GM23248 (cell line): ENCODE results near the gene UNC50. TPM values are rescaled to one million over a fixed set of nuclear protein-coding genes. Genes with fewer than 3 reads are reported as not detected.

Experiments
- DNase-seq: peaks from one replicate; pipeline ENCODE4 v3.0.0-alpha.2; 2015
- H2AFZ ChIP-seq: fragments of 200-600 bp; sonication (generic); 2 replicates; pipeline ENCODE4 v1.6.1; 2016; ENCODE audit warnings: antibody characterized with exemption
- H3F3A ChIP-seq: fragments of 200-600 bp; sonication (generic); 2 replicates; pipeline ENCODE4 v1.6.1; 2016; ENCODE audit warnings: mild to moderate bottlenecking, antibody characterized with exemption, mixed run types; ENCODE audit not compliant: insufficient read depth
- H3K27ac ChIP-seq: fragments of 200-600 bp; sonication (generic); 2 replicates; pipeline ENCODE4 v1.5.1; 2016; ENCODE audit warnings: mild to moderate bottlenecking
- H3K27me3 ChIP-seq: fragments of 200-600 bp; sonication (generic); replicated peaks from 2 replicates; pipeline ENCODE4 v1.6.1; 2016; ENCODE audit warnings: mild to moderate bottlenecking; ENCODE audit not compliant: insufficient read depth
- H3K36me3 ChIP-seq: fragments of 200-600 bp; sonication (generic); 2 replicates; pipeline ENCODE4 v1.6.1; 2016; ENCODE audit warnings: low read depth, mild to moderate bottlenecking
- H3K4me1 ChIP-seq: fragments of 200-600 bp; sonication (generic); 2 replicates; pipeline ENCODE4 v1.6.1; 2016; ENCODE audit warnings: mild to moderate bottlenecking; ENCODE audit not compliant: insufficient read depth
- H3K4me2 ChIP-seq: fragments of 200-600 bp; sonication (generic); one replicate; pipeline ENCODE4 v1.6.1; 2016; ENCODE audit warnings: mild to moderate bottlenecking; ENCODE audit not compliant: unreplicated experiment
- H3K4me3 ChIP-seq: fragments of 200-600 bp; sonication (generic); 2 replicates; pipeline ENCODE4 v1.5.1; 2016; ENCODE audit warnings: mild to moderate bottlenecking
- H3K79me2 ChIP-seq: fragments of 200-600 bp; sonication (generic); 2 replicates; pipeline ENCODE4 v1.6.1; 2016; ENCODE audit warnings: mild to moderate bottlenecking; ENCODE audit not compliant: insufficient read depth
- H3K9ac ChIP-seq: fragments of 200-600 bp; sonication (generic); 2 replicates; pipeline ENCODE4 v1.6.1; 2016; ENCODE audit warnings: mild to moderate bottlenecking
- H3K9me2 ChIP-seq: fragments of 200-600 bp; sonication (generic); 2 replicates; pipeline ENCODE4 v1.6.1; 2016; ENCODE audit warnings: mixed run types, mild to moderate bottlenecking, moderate library complexity; ENCODE audit not compliant: insufficient read depth
- H3K9me3 ChIP-seq: fragments of 200-600 bp; sonication (generic); one replicate; pipeline ENCODE4 v1.6.1; 2017; ENCODE audit warnings: low read depth
- H4K20me1 ChIP-seq: fragments of 200-600 bp; sonication (generic); 2 replicates; pipeline ENCODE4 v1.6.0; 2016; ENCODE audit not compliant: insufficient read depth
- EZH2 ChIP-seq: fragments of 200-600 bp; sonication (generic); IDR thresholded peaks from 2 replicates; pipeline ENCODE4 v1.6.1; 2018; ENCODE audit warnings: antibody characterized with exemption, mild to moderate bottlenecking; ENCODE audit not compliant: insufficient read depth, poor library complexity, severe bottlenecking
- EZH2phosphoT487 ChIP-seq: fragments of 200-600 bp; sonication (generic); IDR thresholded peaks from 2 replicates; pipeline ENCODE4 v1.6.1; 2018; ENCODE audit warnings: antibody characterized with exemption, moderate library complexity, mild to moderate bottlenecking, low read depth; ENCODE audit not compliant: insufficient read depth
- WGBS, 2 experiments: methylation state at CpG; one replicate each; pipeline ENCODE4 v1.1.6; 2015 to 2017; ENCODE audit warnings: low lambda C conversion rate in 2 of 2, low coverage in 1 of 2; ENCODE audit errors: missing lambda C conversion rate in 2 of 2; 5-methylcytosine and 5-hydroxymethylcytosine counted together
- in situ Hi-C: fragments of 300-500 bp; cut with MboI; formaldehyde crosslinking; loops from 2 replicates; pipeline ENCODE4 v1.15.0; 2020
- polyA plus RNA-seq: library from polyadenylated mRNA; unstranded; fragments of >200 nt; fragmentation: Nextera tagmentation; extraction: Ambion mirVana; gene quantifications from 2 replicates; pipeline ENCODE4 v1.2.1, GENCODE V29; 2016
- total RNA-seq: library from RNA; depleted of rRNA; stranded (reverse); fragments of >200 nt; shearing (Covaris generic); gene quantifications from 2 replicates; pipeline ENCODE4 v1.2.3, GENCODE V29; 2014

The UNC50 gene
- total and polyA plus RNA-seq, 2 experiments from 2014 or later: 71.8 to 88.6 TPM

GRCh38 chr2:98569915-98570314, 38.5 kb upstream of the UNC50 start:
- Histone ChIP-seq H3K9ac (no peak overlapping the region), H3K79me2 (no peaks in the 10 kb centered on the region), H3K4me3 (no peak overlapping the region), H3K4me2 (no peak overlapping the region), H3K27me3 (no peaks in the 10 kb centered on the region), H3K36me3 (no peaks in the 10 kb centered on the region; the same call in 1 of the 2 replicates), H4K20me1 (no peaks in the 10 kb centered on the region), H3K27ac (no peak overlapping the region), H3K4me1 (peaks cover 9% of the 10 kb centered on the region; the same call in 1 of the 2 replicates), H3K9me3 (no peaks in the 10 kb centered on the region), H3K9me2 (no peaks in the 10 kb centered on the region), H2AFZ (no peak overlapping the region), H3F3A (no peaks in the 10 kb centered on the region; the same call in 1 of the 2 replicates)
- in situ Hi-C loops: no loop called here
- DNase-seq: no peak
- TF ChIP-seq EZH2phosphoT487: no peak
- TF ChIP-seq EZH2: no peak
- whole genome bisulfite sequencing, 2 experiments: 90 to 93% methylated on average over 13 of the region's 13 CpGs

- H3K4me3 ChIP-seq: no peak overlapping the region
- H3K4me2 ChIP-seq: no peak overlapping the region
- no peak overlapping the region for H3K27ac ChIP-seq
- DNase-seq: no peak
- no peak overlapping the region for H2AFZ ChIP-seq
- H3K4me1 ChIP-seq: peaks cover 9% of the 10 kb centered on the region; the same call in 1 of the 2 replicates
- no peaks in the 10 kb centered on the region for H3K79me2 ChIP-seq
- H3K9me3 ChIP-seq: no peaks in the 10 kb centered on the region
- no peaks in the 10 kb centered on the region; the same call in 1 of the 2 replicates for H3F3A ChIP-seq
- H3K27me3 ChIP-seq: no peaks in the 10 kb centered on the region
- H3K36me3 ChIP-seq: no peaks in the 10 kb centered on the region
- H4K20me1 ChIP-seq: no peaks in the 10 kb centered on the region
- TF ChIP-seq EZH2phosphoT487 (no peak), EZH2 (no peak)
- H3K9ac ChIP-seq: no peak overlapping the region
- H3K9me2 ChIP-seq: no peaks in the 10 kb centered on the region
- WGBS, 2 experiments: 96 to 100% methylated on average over 5 of the region's 5 CpGs
- in situ Hi-C loops: no loop called here
Observed at GRCh38 chr2:98570356-98570755, 38.0 kb upstream of the UNC50 start.

GRCh38 chr2:98571121-98571701, 37.2 kb upstream of the UNC50 start:
- no peaks in the 10 kb centered on the region for H3K79me2 ChIP-seq
- H4K20me1 ChIP-seq: no peaks in the 10 kb centered on the region
- no peak for TF ChIP-seq EZH2phosphoT487
- TF ChIP-seq EZH2: no peak
- H2AFZ ChIP-seq: no peak overlapping the region
- H3K9me3 ChIP-seq: no peaks in the 10 kb centered on the region
- H3K9ac ChIP-seq: no peak overlapping the region
- no peak overlapping the region for H3K4me2 ChIP-seq
- H3F3A ChIP-seq: no peaks in the 10 kb centered on the region; the same call in 1 of the 2 replicates
- no peak for DNase-seq
- no peaks in the 10 kb centered on the region for H3K9me2 ChIP-seq
- no peaks in the 10 kb centered on the region for H3K36me3 ChIP-seq
- H3K27me3 ChIP-seq: no peaks in the 10 kb centered on the region
- H3K4me3 ChIP-seq: no peak overlapping the region
- no peak overlapping the region for H3K27ac ChIP-seq
- in situ Hi-C loops: no loop called here
- WGBS, 2 experiments: 94 to 96% methylated on average over 13 of the region's 13 CpGs
- peaks cover 9% of the 10 kb centered on the region; the same call in 1 of the 2 replicates for H3K4me1 ChIP-seq

- Histone ChIP-seq H3K36me3 (no peaks in the 10 kb centered on the region), H3K79me2 (no peaks in the 10 kb centered on the region), H3K9me3 (no peaks in the 10 kb centered on the region), H3K4me2 (no peak overlapping the region), H4K20me1 (no peaks in the 10 kb centered on the region), H3F3A (no peaks in the 10 kb centered on the region; the same call in 1 of the 2 replicates), H3K4me1 (peaks cover 9% of the 10 kb centered on the region; the same call in 1 of the 2 replicates), H3K9me2 (no peaks in the 10 kb centered on the region), H2AFZ (no peak overlapping the region), H3K27ac (no peak overlapping the region), H3K9ac (no peak overlapping the region), H3K4me3 (no peak overlapping the region), H3K27me3 (no peaks in the 10 kb centered on the region)
- TF ChIP-seq EZH2 (no peak), EZH2phosphoT487 (no peak)
- WGBS, 2 experiments: 98% methylated on average over 9 of the region's 9 CpGs
- no peak for DNase-seq
- in situ Hi-C loops: no loop called here
Observed at GRCh38 chr2:98571796-98572195, 36.6 kb upstream of the UNC50 start.
